Stimulated activated CD4-positive, alpha-beta T cell treated with anti-CD3 and anti-CD28 coated beads, Interleukin-1b, Interleukin-23, amount 100 ng/mL, for 24 hours (primary cell): ENCODE measurements around the gene UBA6.

ENCODE experiments used
- DNase-seq, 4 experiments: peaks; one replicate each; pipeline ENCODE4 v3.0.0-alpha.2; 2020; ENCODE audit warnings: low read depth in 4 of 4, low spot score in 1 of 4

Gene UBA6

DNA sequence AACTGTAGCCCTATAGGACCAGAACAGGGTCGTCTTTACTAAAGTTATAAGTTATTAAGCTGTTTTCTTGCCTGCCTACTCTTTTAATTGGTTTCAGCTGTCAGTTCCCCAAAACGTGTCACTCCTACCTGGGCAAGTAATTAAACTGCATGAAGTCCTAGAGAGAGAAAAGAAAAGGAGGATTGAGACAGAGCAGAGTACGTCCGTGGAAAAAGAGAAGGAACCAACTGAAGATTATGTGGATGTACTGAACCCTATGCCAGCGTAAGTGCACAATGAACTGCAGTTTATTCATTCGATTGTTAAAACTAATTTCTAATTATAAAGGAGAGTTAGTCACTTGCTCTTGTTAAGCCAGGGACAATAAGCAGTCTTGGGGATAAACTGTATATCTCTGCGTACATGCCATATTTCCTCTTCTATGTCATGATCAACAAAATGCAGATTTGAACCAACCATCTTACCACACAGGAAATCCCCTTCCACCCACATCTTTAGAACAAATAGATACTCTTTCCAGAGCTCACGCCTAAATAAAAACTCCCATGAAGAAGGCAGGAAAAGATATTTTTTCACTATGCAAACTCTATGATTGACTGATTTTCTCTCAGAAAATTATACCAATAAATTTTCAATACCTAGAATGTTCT, 119.6 kb downstream of the UBA6 start:
- DNase-seq: no peak

DNA sequence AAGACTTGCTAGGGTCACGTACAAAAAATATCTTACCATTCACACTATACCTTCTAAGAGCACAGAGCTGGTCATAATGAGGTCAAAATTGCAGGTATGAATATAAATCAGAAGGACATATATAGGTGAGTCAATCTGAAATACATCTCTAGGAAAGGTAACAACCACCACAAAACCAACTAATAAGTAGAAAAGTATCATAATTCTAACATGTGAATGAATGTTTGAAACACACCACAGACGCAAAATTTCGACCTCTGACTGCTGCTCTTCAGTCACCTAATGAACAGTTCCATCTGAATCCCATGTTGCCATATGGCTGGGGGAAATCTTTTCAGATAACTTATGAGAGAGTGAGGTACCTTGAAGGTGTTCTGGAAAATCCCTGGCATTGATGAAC, 120.4 kb downstream of the UBA6 start:
- DNase-seq: no peak

DNA sequence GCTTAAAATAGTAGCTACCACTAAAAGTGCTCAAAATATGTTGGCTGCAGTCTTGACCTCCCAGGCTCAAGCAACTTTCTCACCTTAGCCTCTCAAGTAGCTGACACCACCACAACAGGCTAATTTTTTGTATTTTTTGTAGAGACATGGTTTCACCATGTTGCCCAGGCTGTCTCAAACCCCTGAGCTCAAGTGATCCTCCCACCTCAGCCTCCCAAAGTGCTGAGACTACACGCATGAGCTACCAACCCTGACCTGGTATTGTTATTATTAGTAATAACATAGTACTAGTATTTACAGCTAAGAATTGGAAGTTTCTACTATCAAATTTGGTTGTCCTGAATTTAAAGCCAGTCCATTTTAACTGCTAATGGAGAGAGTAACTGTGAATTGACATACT, 124.4 kb downstream of the UBA6 start:
- no peak for DNase-seq

DNA sequence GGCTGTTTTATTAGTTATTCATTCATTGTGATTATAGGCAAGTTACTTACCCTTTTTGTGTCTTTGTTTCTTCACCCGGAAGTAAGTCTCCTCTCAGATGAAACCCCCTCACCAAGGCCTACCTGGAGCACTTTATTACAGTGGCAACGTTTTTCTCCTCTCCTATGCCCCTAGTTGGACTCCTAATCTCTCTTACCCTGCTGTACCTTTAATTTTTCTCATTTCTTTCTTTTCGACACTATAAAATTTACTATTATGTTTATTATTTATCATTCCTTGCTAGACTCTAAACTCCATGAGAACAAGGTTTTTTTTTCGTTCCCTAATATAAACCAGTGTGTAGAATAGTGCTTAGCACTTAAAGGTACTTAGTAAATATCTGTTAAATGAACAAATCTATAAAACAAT, 124.9 kb downstream of the UBA6 start:
- no peak for DNase-seq

DNA sequence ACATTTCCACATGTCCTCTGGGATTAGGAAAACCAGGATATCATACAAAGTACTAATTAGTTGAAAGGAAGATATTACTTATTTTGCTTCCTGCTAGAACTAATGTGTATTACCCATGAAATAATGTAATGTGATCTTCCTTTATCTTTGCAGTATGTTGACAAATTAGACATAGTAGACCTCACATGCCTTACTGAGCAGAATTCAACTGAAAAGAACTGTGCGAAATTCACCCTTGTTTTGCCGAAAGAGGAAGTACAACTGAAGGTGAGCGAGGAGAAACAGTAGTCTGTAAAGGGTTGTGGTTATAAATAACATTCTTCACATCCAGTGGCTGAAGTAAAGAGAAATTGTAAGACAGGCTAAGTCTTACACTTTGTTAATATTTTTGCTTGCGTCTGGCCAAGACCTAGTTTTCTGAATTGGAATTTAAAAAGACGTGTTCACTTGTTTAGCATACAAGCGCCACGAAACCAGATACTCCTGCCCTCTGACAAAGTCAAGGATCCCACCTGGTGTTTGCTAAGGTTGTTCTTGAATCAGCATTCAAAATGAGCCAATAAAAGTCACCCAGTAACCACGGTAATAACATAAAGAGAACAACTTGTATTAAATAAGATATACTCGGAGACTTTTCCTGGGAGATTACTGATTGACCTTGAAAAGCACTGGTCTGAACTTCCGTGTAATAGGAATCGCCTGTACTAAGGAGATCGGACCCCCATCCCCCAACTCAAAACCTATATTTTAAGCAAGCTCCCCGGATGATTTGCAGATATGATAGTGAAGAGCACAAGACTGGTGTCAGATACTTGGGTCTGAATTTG, 125.5 kb downstream of the UBA6 start:
- DNase-seq: no peak

DNA sequence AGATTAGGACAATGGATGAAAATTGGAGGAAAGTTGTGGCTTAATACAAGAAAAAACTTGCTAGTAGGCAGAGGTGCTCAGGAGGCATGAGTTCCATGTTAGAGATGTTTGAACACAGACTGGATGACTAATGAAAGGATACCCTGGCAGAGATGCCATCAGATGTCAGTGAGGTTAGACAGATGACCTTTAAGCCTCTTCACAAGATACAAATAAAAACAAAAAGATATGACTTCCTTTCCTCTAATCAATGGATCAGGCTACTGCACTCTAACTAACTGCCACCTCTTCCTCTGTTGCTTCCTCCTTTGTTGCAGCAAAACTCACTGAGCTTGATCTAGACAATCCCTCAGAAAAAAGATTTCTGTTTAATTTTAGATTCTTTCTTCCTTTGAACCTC, 127.8 kb downstream of the UBA6 start:
- no peak for DNase-seq

DNA sequence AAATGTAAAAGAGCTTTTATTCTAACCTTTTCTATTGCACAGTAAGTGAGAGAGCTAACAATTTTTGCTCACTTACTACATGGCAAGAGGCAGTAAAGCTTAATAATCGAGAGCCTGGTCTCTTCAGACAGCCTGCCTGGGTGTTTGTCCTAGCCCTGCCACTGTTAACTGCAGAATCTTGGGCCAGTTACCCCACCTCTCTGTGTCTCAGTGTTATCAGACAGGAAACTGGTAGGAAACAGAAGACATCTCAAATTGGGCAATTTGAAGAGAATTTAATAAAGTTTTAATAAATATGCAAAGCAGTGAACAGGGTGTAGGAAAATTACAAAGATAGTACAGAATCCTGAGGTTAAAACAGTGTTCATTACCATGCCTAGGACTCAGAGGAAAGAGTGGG, 129.0 kb downstream of the UBA6 start:
- DNase-seq: no peak

DNA sequence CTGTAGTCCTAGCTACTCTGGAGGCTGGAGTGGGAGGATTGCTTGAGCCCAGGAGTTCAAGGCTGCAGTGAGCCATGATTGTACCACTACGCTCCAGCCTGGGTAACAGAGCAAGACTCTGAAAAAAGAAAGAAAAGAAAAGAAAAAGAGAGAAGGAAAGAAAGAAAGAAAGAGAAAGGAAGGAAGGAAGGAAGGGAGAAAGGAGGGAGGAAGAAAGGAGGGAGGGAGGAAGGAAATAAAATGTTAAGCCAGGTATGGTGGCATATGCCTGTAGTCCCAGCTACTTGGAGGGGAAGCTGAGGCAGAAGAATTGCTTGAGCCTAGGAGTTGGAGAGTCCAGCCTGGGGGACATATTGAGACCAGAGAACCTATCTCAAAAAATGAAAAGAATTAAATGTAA, 130.4 kb downstream of the UBA6 start:
- no peak for DNase-seq

DNA sequence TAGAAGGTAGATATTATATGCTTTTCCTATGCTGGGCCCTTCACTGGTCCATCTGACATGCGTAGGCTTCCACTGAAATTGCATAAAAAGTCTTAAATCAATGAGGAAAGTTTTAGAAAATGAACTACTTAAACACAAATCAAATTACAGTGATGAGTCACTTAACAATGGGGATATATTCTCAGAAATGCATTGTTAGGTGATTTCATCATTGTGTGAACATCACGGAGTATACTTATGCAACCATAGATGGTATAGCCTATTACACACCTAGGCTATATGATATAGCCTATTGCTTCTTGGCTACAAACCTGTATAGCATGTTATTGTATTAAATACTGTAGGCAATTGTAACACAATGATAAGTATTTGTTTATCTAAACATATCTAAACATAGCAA, 132.1 kb downstream of the UBA6 start:
- DNase-seq: no peak

DNA sequence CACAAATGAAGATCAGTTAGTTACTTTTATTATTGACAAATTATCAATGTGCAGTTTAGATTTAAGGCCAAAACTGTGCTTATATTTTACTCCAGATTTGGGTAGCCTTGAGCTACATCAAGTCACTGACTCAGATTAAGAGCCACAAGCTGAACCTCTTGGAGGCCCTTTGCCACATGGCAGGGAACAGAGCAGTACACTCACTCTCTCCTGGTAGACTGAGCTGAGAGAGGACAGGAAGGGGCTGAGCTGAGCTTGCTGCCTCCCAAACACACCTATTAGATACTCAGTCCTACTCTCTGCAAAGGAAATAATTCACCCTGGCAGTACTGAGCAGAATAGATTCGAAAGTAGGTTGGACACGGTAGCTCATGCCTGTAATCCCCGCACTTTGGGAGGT, 134.6 kb downstream of the UBA6 start:
- no peak for DNase-seq

DNA sequence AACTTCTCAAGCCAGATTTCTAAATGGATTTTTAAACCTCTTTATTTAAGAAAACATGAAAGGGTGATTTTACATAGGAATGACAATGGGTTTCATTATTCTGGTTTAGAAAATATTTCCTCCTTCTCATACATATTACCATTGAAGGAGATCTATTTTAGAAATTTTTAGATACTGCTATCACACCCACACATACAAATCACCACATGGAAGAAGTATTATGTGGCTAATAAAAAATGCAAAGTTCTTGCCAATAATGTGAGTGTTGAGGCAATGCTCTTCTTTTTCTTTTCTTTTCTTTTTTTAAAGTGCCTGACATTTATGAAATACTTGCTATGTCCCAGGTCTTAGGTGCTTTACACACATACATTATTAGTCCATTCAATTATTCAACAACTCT, 135.7 kb downstream of the UBA6 start:
- no peak for DNase-seq
